Measurements from ENCODE around the gene GRIK3.

- TF ChIP-seq YY1 (IDR thresholded peaks at IDR 0.05; ENCODE audit: insufficient read depth, insufficient read length) (no peak), ZNF274 (IDR thresholded peaks at IDR 0.05; ENCODE audit: low read depth, low read length) (no peak), SUZ12 (IDR thresholded peaks at IDR 0.05; ENCODE audit: extremely low read depth, insufficient read depth, insufficient read length) (no peak)
These were observed 77.7 kb downstream of the GRIK3 start for GRCh38 chr1:36956570-36956969.

Measured in NT2/D1 (cell line).